GM19240 (cell line): Measurements from ENCODE around the gene PML.

Source experiments
- DNase-seq: peaks from one replicate; pipeline ENCODE4 v3.0.0; 2011; ENCODE audit warnings: low spot score; ENCODE audit not compliant: insufficient read length

PML gene

GRCh38 chr15:73994413-73994883 lies at the start of gene PML:
Gene PML (plus strand): TSS chr15:73994716. CDS start chr15:73994813, 97 bp downstream.
- DNase-seq: peak; percentile 96

- DNase-seq: no peak
Measured at GRCh38 chr15:73945130-73945508, 49.4 kb upstream of the PML start.

DNA sequence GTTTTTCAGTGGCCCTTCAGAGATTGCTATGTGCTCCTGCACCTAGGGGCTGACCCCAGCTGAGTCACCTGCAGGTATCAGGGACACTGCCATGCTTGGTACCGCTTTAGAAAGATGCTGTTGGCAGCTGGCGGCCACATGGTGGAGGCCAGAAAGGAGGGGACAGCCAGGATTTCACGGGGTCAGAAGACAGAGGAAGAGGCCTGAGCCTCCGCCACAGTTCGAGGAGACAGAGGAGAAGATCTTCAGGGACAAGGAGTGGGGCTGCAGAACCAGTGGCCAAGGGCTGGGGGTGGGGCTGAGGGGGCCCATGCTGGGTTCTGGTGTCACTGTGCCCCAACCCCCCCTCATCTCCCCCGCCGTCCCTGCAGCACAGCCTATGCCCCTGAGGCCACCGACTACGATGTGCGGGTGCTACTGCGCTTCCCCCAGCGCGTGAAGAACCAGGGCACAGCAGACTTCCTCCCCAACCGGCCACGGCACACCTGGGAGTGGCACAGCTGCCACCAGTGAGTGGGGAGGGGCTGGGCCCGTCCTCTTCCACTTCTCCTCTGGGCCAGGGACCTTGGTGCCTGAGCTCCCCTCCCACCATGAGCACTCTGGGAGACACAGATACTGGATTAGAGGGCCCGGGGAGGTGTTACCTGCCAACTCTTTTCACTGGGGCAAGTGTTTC lies 48.3 kb upstream of the PML start:
- no peak for DNase-seq

DNA sequence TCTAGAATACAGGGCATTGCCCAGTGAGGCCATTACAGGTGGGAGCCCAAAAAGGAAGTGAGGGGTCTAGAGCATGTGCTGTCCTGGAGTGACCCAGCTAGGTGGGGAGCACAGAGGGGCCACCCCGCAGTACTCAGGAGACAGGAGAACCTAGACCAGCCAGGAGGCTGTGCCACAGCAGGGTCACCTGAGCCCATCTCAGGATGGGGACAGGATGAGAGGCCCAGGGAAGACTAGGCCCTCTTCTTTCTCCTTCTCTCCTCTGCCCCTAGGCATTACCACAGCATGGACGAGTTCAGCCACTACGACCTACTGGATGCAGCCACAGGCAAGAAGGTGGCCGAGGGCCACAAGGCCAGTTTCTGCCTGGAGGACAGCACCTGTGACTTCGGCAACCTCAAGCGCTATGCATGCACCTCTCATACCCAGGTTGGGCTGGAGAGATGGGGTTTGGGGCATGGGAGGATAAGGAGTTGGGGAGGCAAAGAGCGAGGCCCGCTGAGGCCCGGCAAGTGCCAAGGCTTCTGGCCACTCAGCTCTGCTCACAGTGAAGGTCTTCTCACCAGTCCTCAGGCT lies 47.6 kb upstream of the PML start:
- no peak for DNase-seq

- no peak for DNase-seq
Measured at GRCh38 chr15:73947651-73948050, 46.9 kb upstream of the PML start.

DNA sequence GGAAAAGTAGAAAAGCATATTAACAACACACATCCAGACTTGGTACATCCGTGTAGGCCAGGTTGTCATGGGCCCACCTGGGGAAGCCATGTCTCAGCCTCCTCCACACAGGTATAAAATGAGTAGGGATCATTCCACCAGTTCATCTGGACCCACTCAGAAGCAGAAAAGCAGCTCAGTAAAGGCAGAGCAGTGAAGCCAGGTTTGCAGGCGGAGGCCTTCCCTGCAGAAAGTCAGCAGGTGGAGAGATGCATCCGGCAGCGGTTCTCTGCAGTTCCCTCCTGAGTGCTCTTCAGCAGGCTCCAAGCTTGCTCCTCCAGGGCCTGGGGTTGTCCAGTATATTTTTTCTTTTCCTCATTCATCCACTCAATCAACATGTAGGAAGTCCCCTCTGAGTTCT lies 46.1 kb upstream of the PML start:
- no peak for DNase-seq

- DNase-seq: no peak
Measured at GRCh38 chr15:73948982-73949381, 45.5 kb upstream of the PML start.

- DNase-seq: no peak
Measured at GRCh38 chr15:73949496-73949895, 45.0 kb upstream of the PML start.

DNA sequence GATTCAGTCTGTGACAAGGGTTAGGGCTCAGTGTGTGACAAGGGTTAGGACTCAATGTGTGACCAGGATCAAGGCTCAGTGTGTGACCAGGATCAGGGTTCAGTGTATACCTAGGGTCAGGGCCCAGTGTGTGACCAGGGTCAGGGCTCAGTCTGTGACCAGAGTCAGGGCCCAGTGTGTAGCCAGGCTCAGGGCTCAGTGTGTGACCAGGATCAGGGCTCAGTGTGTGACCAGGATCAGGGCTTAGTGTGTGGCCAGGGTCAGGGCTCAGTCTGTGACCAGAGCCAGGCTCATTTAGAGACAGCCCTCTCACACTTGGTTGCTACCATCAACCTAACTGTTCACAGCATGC lies 44.1 kb upstream of the PML start:
- no peak for DNase-seq

DNA sequence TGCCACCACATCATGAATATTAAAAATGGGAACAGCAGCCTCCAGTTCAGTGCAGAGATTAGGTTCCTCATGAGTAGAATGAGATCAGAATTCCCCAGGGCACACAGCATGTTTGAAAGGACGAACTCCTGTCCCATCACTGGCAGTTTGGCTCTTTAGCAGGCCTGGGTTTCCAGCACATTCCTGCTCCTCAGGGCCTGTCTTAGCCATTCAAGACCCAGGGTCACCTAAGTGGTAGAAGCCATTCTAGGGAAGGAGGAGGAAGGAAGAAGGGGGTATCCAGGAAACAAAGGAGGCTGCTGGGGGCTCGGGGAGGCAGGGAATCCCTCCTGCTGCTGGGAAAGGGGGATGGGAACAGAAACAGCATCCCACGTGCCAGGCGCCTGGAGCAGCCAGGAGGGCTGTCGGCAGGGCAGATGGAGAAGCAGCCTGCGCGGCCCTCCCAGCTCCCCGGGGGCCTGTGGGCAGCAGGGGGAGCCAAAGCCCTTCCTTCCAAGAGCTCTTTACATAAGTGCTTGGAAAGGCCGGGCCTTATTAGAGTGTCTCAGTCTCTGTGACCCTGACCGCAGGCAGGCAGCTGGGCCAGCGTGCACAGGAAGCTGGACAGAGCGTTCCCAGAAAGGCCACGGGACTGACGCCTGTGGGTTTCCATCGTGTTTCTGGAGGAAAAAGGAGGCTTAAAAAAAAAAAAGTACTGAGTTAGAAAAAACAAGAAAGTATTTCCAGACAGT lies 43.5 kb upstream of the PML start:
- DNase-seq: peak; percentile 59

GRCh38 chr15:73951601-73952000 lies 42.9 kb upstream of the PML start:
- no peak for DNase-seq

- no peak for DNase-seq
Measured at GRCh38 chr15:73952171-73952912, 42.2 kb upstream of the PML start.

DNA sequence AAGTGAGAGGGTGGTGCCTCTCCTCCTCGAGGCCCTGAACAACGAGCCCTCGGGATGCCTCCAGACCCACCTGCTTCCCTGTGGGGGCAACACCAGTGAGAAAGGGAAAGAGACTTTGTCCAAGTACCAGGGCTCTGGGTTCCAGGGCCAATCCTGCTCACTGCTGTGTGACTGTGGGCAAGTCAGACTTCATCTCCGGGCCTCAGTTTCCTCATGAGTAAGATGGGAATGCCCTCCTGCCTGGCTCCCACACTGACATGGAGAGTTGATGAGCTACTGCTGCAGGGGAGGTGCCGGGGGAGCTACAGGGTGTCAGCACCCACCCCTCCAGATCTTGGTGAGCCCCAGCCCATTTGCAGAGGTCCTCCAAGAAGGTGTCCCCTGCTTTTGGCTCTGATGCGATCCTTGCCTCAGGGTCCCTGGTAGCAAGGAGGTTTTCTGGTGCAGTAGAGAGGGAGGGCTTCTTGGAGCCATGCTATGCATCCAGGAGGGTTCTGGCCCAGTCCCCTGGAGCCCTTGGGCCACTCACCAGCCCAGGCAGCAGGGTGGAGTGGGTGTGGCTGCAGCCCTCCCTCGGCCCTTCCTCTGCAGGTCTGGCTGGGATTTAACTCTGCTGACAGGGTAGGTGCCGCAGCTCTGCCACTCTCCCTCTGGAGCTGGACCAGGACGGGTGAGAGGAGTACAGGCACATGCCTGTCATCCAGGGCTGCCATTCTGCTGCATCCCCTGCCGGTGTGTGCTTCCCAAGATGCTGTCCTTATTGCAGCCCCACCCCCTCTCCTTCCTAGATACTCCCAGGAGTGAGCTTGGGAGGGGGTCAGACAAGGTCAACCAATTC lies 41.4 kb upstream of the PML start:
- no peak for DNase-seq

GRCh38 chr15:73954188-73955145 lies 40.0 kb upstream of the PML start:
- DNase-seq: no peak

- DNase-seq: no peak
Measured at GRCh38 chr15:73955326-73955725, 39.2 kb upstream of the PML start.

DNA sequence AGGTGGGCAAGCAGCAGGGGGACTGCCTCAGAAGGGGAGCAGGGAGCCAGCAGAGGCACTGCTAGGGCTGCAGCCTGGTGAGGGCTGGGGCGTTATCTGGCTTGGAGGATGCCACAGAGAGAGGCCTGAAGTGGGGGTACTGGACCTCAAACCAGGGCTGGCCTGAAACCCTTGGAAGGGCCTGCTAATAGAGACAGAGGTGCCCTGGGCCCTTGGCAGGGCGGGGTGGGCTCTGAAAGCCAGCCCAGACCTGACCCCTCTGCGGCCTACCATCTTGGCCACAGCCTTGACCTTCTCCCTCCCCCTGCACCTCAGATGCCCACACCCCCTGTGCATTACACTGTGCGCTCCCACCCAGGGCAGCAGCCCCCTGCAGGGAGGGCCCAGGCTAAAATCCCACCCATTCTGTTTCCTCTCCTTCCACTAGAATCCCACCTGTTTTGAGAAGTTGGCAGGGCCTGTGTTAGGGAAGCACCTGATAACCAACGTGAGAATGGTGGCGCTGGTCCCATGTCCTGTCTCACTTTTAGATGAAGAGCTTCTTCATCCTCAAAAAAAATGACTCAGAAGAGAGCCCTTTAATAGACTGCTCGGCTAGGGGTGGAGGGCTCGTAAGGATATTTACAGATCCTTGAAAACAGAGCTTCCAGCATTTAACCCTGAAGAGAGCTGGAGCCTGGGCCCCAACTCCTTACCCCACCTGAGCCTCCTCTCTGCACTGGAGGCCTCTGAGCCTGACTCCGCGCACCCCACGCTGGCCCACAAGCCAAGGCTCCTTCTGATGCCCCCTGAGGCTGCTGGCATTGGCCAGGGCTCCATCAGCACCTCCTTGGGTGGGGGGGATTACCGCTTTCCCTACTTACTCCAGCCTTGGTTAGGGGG lies 38.4 kb upstream of the PML start:
- no peak for DNase-seq

DNA sequence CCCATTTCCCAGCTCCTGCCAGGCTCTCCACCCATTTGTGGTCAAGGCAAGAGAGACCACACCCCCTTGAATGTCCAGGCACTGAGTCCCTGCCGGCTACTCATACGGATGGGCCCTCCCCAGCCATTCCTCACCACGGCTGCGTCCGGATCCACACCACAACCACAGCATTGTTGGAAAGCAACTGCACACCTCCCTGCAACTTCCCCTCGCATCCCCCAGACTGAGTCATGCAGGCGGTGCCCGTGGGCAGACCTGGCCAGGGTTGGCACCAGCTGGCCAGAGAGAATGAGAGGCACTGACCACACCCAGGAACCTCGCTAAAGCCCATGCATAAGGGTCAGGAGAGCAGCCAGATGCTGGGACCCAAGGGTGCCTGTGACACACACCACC lies 37.8 kb upstream of the PML start:
- no peak for DNase-seq

GRCh38 chr15:73957276-73957675 lies 37.2 kb upstream of the PML start:
- DNase-seq: no peak

GRCh38 chr15:73957785-73958184 lies 36.7 kb upstream of the PML start:
- DNase-seq: no peak
